A549 (cell line): ENCODE measurements around the gene HEYL.

Experiments used
- CTCF ChIP-seq: fragments of >200 bp; sonication (Bioruptor Twin); formaldehyde crosslinking; IDR thresholded peaks from 3 replicates; pipeline ENCODE4 v1.5.1; 2016
- EP300 ChIP-seq, 2 experiments: fragments of >200 bp; sonication (Bioruptor Twin); formaldehyde crosslinking; IDR thresholded peaks; 2 replicates in 1 of 2; 3 replicates in 1 of 2; pipeline ENCODE4 v1.6.1; 2016 to 2017
- FOSB ChIP-seq: fragments of 250-450 bp; sonication (Bioruptor Pico); IDR thresholded peaks from 2 replicates; pipeline ENCODE4 v1.5.0; 2020; ENCODE audit warnings: mild to moderate bottlenecking, moderate library complexity
- FOXS1 ChIP-seq: fragments of 250-450 bp; sonication (Bioruptor Pico); IDR thresholded peaks from 2 replicates; pipeline ENCODE4 v1.5.0; 2020; ENCODE audit warnings: mild to moderate bottlenecking, moderate library complexity
- MAX ChIP-seq: IDR thresholded peaks from 2 replicates; pipeline ENCODE4 v1.6.1; 2012
- MYC ChIP-seq: IDR thresholded peaks from 2 replicates; pipeline ENCODE4 v1.6.1; 2012; ENCODE audit warnings: mild to moderate bottlenecking, inconsistent platforms, low read length, improper control_type of control experiment, borderline replicate concordance
- RCOR1 ChIP-seq: fragments of 150-350 bp; IDR thresholded peaks from 2 replicates; pipeline ENCODE4 v1.6.1; 2014; ENCODE audit warnings: antibody characterized with exemption, low read length, low read depth
- ZNF302 ChIP-seq: fragments of 250-450 bp; sonication (Bioruptor Pico); IDR thresholded peaks from 2 replicates; pipeline ENCODE4 v1.9.0; 2021; ENCODE audit warnings: inconsistent platforms, mild to moderate bottlenecking, moderate library complexity

- TF ChIP-seq CTCF (no peak), FOXS1 (CRISPR knock-in tag) (no peak), MAX (no peak), MYC (no peak), EP300 (IDR thresholded peaks at IDR 0.05) (no peak), ZNF302 (CRISPR knock-in tag) (no peak), RCOR1 (no peak), FOSB (no peak)
Observed at GRCh38 chr1:39652554-39652953, 13.1 kb upstream of the HEYL start.
